Stimulated activated naive CD4-positive, alpha-beta T cell treated with Interleukin-2 at 50 U/mL for 16 hours (primary cell): ENCODE data around the gene AKT1.
"Not testable (repeated sequence)": the region's sequence is repeated elsewhere in the genome, so short reads cannot be mapped to it uniquely, and the experiment has no call there.

Experiments used
- DNase-seq: peaks from one replicate; lab custom pipeline; 2025; lab: John Stamatoyannopoulos, UW

The AKT1 gene

GRCh38 chr14:104818714-104819161 lies 23.2 kb upstream of the AKT1 start:
- DNase-seq, result no peak

GRCh38 chr14:104817930-104818713 lies 22.6 kb upstream of the AKT1 start:
- no peak for DNase-seq

GRCh38 chr14:104816616-104816884 lies 21.0 kb upstream of the AKT1 start:
- no peak for DNase-seq

GRCh38 chr14:104814701-104815100 lies 19.2 kb upstream of the AKT1 start:
- DNase-seq, result not testable (repeated sequence)

GRCh38 chr14:104813286-104813685 lies 17.7 kb upstream of the AKT1 start:
- no peak for DNase-seq

- no peak for DNase-seq
Measured at GRCh38 chr14:104810316-104810715, 14.8 kb upstream of the AKT1 start.

GRCh38 chr14:104808456-104808855 lies 12.9 kb upstream of the AKT1 start:
- DNase-seq, result no peak

GRCh38 chr14:104806625-104807465 lies 11.3 kb upstream of the AKT1 start:
- no peak for DNase-seq

GRCh38 chr14:104805941-104806624 lies 10.5 kb upstream of the AKT1 start:
- no peak for DNase-seq

GRCh38 chr14:104805326-104805678 lies 9.8 kb upstream of the AKT1 start:
- no peak for DNase-seq

- no peak for DNase-seq
Measured at GRCh38 chr14:104804481-104805325, 9.2 kb upstream of the AKT1 start.

- DNase-seq, result no peak
Measured at GRCh38 chr14:104803912-104804410, 8.4 kb upstream of the AKT1 start.

- no peak for DNase-seq
Measured at GRCh38 chr14:104803280-104803911, 7.8 kb upstream of the AKT1 start.

- DNase-seq, result no peak
Measured at GRCh38 chr14:104802394-104803184, 7.0 kb upstream of the AKT1 start.

GRCh38 chr14:104801520-104802393 lies 6.2 kb upstream of the AKT1 start:
- no peak for DNase-seq

- DNase-seq, result peak; percentile 53
Measured at GRCh38 chr14:104800771-104801519, 5.4 kb upstream of the AKT1 start, which contains the start of gene ZBTB42. Gene ZBTB42 (plus strand): TSS chr14:104801101. CDS start chr14:104801198, 97 bp downstream.

- DNase-seq, result peak; percentile 80
Measured at GRCh38 chr14:104800015-104800770, 4.6 kb upstream of the AKT1 start.
